HepG2 (cell line): Measurements from ENCODE around the gene XRCC5. TPM values are rescaled to one million over a fixed set of nuclear protein-coding genes. Genes with fewer than 3 reads are reported as not detected.

ENCODE experiments used
- AHR ChIP-seq: IDR thresholded peaks from 2 replicates; pipeline ENCODE4 v1.6.1; 2018; ENCODE audit warnings: missing genetic modification reagents, missing compliant biosample characterization
- FOXA3 ChIP-seq: IDR thresholded peaks from 2 replicates; pipeline ENCODE4 v1.6.1; 2016; ENCODE audit warnings: missing genetic modification reagents, missing compliant biosample characterization
- FOXJ3 ChIP-seq: sonication (generic); formaldehyde crosslinking; IDR thresholded peaks from 2 replicates; pipeline ENCODE4 v1.4.0; 2020; ENCODE audit warnings: missing genetic modification reagents, mild to moderate bottlenecking, borderline replicate concordance
- LCORL ChIP-seq, 2 experiments: fragments of 450-650 bp in 1 of 2; sonication (generic) in 1 of 2; formaldehyde crosslinking in 1 of 2; IDR thresholded peaks; 2 replicates each; pipeline versions ENCODE4 v1.5.0 to v1.6.1; 2017 to 2020; ENCODE audit warnings: antibody characterized with exemption in 1 of 2, missing genetic modification reagents in 1 of 2
- PAXIP1 ChIP-seq: sonication (generic); formaldehyde crosslinking; conservative IDR thresholded peaks from 2 replicates; pipeline ENCODE4 v1.4.0; 2020; ENCODE audit warnings: mild to moderate bottlenecking, missing genetic modification reagents, moderate library complexity
- PBX2 ChIP-seq: IDR thresholded peaks from 2 replicates; pipeline ENCODE4 v1.6.1; 2016; ENCODE audit warnings: control low read depth
- RORA ChIP-seq: sonication (generic); formaldehyde crosslinking; IDR thresholded peaks from 2 replicates; pipeline ENCODE4 v1.5.0; 2020; ENCODE audit warnings: mild to moderate bottlenecking, missing genetic modification reagents, moderate library complexity
- SOX5 ChIP-seq: IDR thresholded peaks from 2 replicates; pipeline ENCODE4 v1.6.1; 2016; ENCODE audit warnings: borderline replicate concordance
- SP4 ChIP-seq: sonication (generic); formaldehyde crosslinking; IDR thresholded peaks from 2 replicates; pipeline ENCODE4 v1.8.1; 2023; ENCODE audit warnings: mild to moderate bottlenecking, missing genetic modification reagents
- SRF ChIP-seq: IDR thresholded peaks from 2 replicates; pipeline ENCODE4 v1.6.1; 2011; ENCODE audit warnings: mild to moderate bottlenecking, low read depth, low read length, moderate library complexity
- TEAD3 ChIP-seq: optimal IDR thresholded peaks from 2 replicates; pipeline ENCODE3; 2016; ENCODE audit warnings: borderline replicate concordance
- U2AF2 ChIP-seq: fragments of 200-400 bp; formaldehyde crosslinking; IDR thresholded peaks from 2 replicates; pipeline ENCODE4 v1.6.1; 2017; ENCODE audit warnings: low read depth, mild to moderate bottlenecking, low read length
- ZBTB4 ChIP-seq: sonication (generic); formaldehyde crosslinking; IDR thresholded peaks from 2 replicates; pipeline ENCODE4 v1.4.0; 2020; ENCODE audit warnings: missing genetic modification reagents, mild to moderate bottlenecking, borderline replicate concordance
- ZNF646 ChIP-seq: sonication (generic); formaldehyde crosslinking; IDR thresholded peaks from 2 replicates; pipeline ENCODE4 v1.9.0; 2021; ENCODE audit warnings: mild to moderate bottlenecking, missing genetic modification reagents
- polyA plus RNA-seq, 8 experiments: library from polyadenylated mRNA; depleted of rRNA in 3 of 8; stranded (reverse) in 7 of 8; unstranded in 1 of 8; fragments of >200 nt; fragmentation: Illumina TruSeq in 4 of 8; extraction: Trizol in 4 of 8; gene quantifications; 2 replicates each; pipeline versions ENCODE4 v1.2.1 to v1.2.3, GENCODE V29; 2011 to 2016; ENCODE audit warnings: low read depth in 4 of 8, missing spikeins in 1 of 8, mixed read lengths in 1 of 8; ENCODE audit not compliant: insufficient read depth in 1 of 8
- total RNA-seq, 5 experiments: library from RNA; depleted of rRNA; stranded (reverse); fragments of >200 nt; fragmentation: Illumina TruSeq; extraction: Trizol; gene quantifications; 2 replicates each; pipeline ENCODE4 v1.2.3, GENCODE V29; 2016; ENCODE audit warnings: low read depth in 1 of 5

The XRCC5 gene
- total and polyA plus RNA-seq, 2 of the 13 experiments (the other 11 are each of a cell fraction or from before 2014, with no cell fraction given) = 264 to 454 TPM

- TF ChIP-seq U2AF2 = no peak
- 0 out of 2 replicates have a peak, but pooled peaks have one; percentile 34 for TF ChIP-seq ZNF646 (CRISPR knock-in tag)
- no peak for TF ChIP-seq RORA
- TF ChIP-seq FOXJ3 (CRISPR knock-in tag) = peak; percentile 60; the same call in 1 of the 2 replicates
- TF ChIP-seq AHR (CRISPR knock-in tag) = no peak; the same call in 1 of the 2 replicates
- peak; percentile 53 for TF ChIP-seq TEAD3 (CRISPR knock-in tag)
- TF ChIP-seq SRF = 0 out of 2 replicates have a peak, but pooled peaks have one; percentile 23
- peak; percentile 49; the same call in 1 of the 2 replicates for TF ChIP-seq SOX5 (CRISPR knock-in tag)
- peak; percentile 84 for TF ChIP-seq PAXIP1 (CRISPR knock-in tag)
- TF ChIP-seq ZBTB4 = no peak
- TF ChIP-seq FOXA3 = peak; percentile 66
- TF ChIP-seq PBX2 (CRISPR knock-in tag) = 0 out of 2 replicates have a peak, but pooled peaks have one; percentile 4
- no peak for TF ChIP-seq LCORL (IDR thresholded peaks at IDR 0.05)
- TF ChIP-seq LCORL (CRISPR knock-in tag; IDR thresholded peaks at IDR 0.05) = peak; percentile 62; the same call in 1 of the 2 replicates
- TF ChIP-seq SP4 (CRISPR knock-in tag) = no peak
These were observed 37.9 kb upstream of the XRCC5 start (continued) for GRCh38 chr2:216071111-216071851.
